NCI-H2171 treated with DMSO at 0.1 percent for 48 hours (cell line): ENCODE data around the gene SDS.
"Not testable (repeated sequence)": the region's sequence is repeated elsewhere in the genome, so short reads cannot be mapped to it uniquely, and the experiment has no call there.

Experiments
- DNase-seq: peaks from one replicate; lab custom pipeline; 2025; lab: John Stamatoyannopoulos, UW

Gene SDS

GRCh38 chr12:113374823-113375428 is 28.8 kb downstream of the SDS start:
- no peak for DNase-seq

DNA sequence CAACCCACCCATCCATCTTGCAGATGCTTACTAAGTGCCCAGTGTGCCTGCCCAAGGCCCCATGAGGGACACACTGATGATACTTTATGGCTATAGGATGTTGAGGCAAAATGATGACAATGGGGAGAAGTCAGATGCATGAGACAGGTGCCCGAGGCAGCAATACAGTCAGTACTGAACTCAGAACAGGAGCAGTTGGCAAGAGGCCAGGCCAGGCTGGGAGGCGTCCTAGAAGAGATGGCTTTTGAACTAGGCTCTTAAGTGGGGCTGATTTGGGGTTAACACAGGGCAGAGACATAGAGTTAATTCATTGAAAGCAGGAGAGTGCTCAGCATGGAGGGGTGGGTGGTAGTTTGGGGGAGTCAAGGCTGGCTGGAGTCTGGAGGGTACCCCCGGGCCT is 29.7 kb downstream of the SDS start:
- DNase-seq: no peak

- DNase-seq: no peak
Measured at GRCh38 chr12:113373440-113373839, 30.2 kb downstream of the SDS start.

DNA sequence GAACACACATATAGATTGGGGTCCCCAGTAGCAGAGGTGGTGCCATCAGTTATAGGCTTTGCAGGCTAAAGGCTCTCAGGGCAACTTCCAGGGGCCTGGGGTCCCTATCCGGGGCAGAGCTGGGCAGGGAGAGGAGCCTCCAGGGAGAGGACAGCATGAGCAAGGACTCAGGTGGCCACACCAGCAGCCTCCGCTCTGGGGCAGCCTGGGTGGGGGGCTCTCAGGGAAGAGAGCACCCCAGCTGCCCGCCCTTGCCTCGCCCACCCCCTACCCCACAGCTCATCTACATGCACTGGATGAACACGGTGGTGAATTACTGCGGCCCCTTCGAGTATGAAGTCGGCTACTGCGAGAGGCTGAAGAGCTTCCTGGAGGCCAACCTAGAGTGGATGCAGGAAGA is 31.3 kb downstream of the SDS start:
- DNase-seq: no peak

- no peak for DNase-seq
Measured at GRCh38 chr12:113371808-113372207, 31.9 kb downstream of the SDS start.

- DNase-seq: no peak
Measured at GRCh38 chr12:113370923-113371682, 32.6 kb downstream of the SDS start.

DNA sequence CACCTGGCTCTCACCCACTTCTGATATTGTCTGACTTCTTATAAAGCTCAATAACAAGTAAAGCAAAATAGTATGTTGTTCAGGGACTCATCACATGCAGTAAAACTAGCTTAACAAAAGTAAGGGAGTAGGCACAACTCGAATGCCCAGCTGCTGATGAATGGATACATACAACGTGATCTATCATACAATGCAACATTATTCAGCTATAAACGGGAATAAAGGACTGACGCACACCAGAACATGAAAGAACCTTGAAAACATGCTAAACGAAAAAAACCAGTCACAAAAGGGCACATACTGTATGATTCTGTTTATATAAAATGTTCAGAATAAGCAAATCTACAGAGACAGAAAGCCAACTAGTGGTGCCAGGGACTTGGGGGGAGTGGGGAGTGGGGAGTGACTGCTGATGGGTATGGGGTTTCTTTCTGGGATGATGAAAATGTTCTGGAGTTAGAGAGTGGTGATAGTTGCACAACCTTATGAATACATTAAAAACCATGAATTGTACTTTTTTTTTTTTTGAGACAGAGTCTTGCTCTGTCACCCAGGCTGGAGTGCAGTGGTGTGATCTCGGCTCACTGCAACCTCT is 34.2 kb downstream of the SDS start:
- DNase-seq: no peak

GRCh38 chr12:113368331-113368730 is 35.4 kb downstream of the SDS start:
- DNase-seq: no peak

GRCh38 chr12:113366827-113367226 is 36.9 kb downstream of the SDS start:
- no peak for DNase-seq

GRCh38 chr12:113365639-113366395 is 37.9 kb downstream of the SDS start:
- DNase-seq: no peak

DNA sequence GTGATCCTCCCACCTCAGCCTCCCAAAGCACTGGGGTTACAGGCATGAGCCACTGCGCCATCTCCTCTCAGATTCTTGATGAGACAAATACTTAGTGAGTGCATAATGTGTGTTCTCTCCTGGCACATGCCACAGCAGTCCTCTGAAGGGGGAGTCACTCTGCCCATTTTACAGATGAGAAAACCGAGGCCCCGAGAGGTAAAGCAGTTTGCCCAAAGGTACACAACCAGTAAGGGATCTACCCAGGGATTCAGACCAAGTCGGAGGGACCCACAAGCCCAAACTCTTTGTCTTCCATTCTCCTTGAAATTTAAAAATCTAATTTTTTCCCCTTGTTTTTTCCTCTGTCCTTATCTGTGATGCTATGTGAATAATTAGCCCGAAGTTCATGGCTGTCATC is 39.0 kb downstream of the SDS start:
- no peak for DNase-seq

GRCh38 chr12:113361574-113362370 is 41.9 kb downstream of the SDS start:
- no peak for DNase-seq

DNA sequence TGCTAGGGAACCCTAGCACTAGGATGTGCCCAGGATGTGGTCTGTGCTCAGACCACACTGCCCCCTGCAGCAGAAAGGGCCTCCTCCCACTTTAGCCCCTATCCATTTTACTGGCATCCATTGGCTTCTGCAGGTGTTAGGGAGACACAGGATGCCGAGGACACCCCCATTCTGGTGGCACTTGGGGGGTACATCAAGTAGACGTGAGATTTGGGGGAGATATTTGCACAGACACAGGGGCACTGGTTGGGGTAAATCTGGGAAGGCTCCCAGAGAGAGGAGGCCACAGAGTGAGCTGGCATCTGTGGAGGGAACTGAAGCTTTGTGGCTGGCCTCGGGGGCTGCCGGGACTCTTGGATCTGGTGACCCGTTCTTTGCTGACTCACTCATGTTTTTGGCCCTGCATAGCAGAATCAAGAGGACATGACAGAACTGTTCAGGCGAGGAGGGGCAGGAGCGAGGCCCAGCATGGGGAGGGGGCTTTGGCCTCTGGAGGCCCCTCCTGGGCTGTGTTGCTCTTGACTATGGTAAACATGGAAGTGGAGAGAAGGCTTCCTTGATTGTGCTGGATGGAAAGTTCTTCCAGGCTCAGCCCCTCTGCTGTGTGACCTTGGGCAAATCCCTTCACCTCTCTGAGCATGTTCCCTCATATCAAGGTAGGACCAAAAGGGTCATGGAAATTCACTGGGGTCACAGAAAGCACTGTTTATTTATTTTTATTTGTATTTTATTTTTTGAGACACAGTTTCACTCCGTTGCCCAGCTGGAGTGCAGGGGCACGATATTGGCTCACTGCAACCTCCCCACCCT is 43.5 kb downstream of the SDS start:
- DNase-seq: no peak

GRCh38 chr12:113359133-113359938 is 44.4 kb downstream of the SDS start:
- DNase-seq: peak; percentile 11

- peak; percentile 96 for DNase-seq
Measured at GRCh38 chr12:113358381-113359132, 45.1 kb downstream of the SDS start, which contains the start of gene PLBD2. Gene PLBD2 (plus strand): TSS chr12:113358587. CDS start chr12:113358601, 14 bp downstream.

- not testable (repeated sequence) for DNase-seq
Measured at GRCh38 chr12:113354192-113354591, 49.5 kb downstream of the SDS start.

- DNase-seq: no peak
Measured at GRCh38 chr12:113351089-113351488, 52.6 kb downstream of the SDS start.

DNA sequence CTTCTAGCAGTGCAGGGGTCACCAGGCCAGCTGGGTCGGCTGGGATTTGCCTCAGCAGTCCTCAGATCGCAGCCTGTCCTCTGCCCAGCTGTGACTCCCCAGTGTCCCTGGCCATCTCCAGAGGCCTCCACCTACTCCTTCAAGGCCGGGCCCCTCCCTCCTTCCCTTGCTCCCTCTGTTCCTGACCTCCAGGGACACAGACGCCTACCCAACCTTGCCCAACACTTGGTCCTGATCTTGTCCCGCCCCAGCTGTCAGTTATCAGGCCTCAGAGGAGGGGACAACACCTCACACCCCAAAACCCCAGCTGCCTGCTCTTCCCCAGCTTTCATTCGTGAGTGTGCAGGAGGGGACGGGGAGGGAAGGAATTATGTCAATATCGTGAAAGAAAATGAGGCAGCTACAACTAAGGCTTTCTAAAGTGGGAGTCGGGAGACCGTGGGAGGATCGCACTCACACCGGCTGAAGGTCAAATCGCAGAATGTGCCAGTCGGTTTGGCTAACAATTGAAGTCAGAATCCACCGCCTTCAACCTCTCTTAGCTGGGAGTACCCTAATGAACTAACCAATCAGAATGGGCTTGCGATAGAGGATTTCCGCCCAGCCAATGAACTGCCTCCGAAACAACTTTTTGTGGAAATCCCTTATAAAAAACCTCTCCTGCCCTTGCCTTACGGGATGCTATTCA is 54.7 kb downstream of the SDS start:
- no peak for DNase-seq

GRCh38 chr12:113347892-113348291 is 55.8 kb downstream of the SDS start:
- peak; percentile 5 for DNase-seq
